ENCODE results near the gene CFC1B. TPM values are rescaled to one million over a fixed set of nuclear protein-coding genes. Genes with fewer than 3 reads are reported as not detected.
"Not testable (repeated sequence)": the region's sequence is repeated elsewhere in the genome, so short reads cannot be mapped to it uniquely, and the experiment has no call there.

The CFC1B gene
- polyA plus RNA-seq, 1 donor: 0.16 TPM

DNA sequence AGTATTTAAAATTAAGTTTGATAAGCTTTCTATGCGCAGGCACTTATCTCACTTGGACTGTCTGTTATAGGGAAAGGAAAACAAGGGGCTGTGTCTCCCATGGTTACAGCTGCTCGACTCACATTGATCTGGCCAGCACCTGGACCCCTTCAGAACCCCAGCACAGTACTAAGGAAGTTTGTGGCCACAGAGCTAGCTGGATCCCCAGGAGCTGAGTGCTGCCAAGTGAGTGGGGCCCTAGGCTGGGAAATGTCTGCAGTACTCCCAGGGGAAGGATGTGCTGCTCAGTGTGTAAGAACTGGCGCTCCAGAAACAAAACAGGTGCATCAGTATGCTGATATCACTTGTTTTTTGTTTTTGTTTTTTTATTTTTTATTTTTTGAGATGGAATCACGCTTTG lies 9.2 kb downstream of the CFC1B start:
- H3K9me3 ChIP-seq (ENCODE audit: control insufficient read depth, low read depth, low read length); H3K4me1 ChIP-seq (ENCODE audit: control insufficient read depth, insufficient read depth, low read length); H3K27me3 ChIP-seq (ENCODE audit: control insufficient read depth, insufficient read depth, low read length); H3K36me3 ChIP-seq (ENCODE audit: control insufficient read depth, insufficient read depth, low read length); DNase-seq; H3K4me3 ChIP-seq (ENCODE audit: low read length); H3K27ac ChIP-seq (ENCODE audit: low read length): not testable (repeated sequence)
- WGBS (ENCODE audit: insufficient coverage, low lambda C conversion rate): no CpG with 5 or more reads among the region's 4 CpGs

DNA sequence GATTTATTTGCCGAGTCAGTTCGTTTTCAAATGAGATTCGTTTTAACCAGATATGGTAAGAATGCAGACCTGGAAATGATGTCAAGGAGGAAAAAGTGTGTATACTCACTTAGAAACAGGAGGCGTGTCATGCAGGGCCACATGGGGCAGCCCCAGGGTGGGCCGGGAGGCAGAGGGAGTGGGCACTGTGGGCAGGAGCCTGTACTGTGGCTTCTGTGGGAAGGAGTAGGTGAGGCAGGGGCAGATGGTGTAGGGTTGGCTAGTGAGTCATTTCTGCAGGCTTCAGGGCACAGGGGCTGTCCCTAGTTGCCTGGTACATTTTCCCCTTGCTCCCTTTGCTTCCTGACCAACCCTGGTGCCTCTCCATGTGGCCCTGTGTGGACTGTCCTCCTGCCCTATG lies 10.2 kb downstream of the CFC1B start:
- not testable (repeated sequence) for H3K27me3 ChIP-seq (ENCODE audit: control insufficient read depth, insufficient read depth, low read length); H3K36me3 ChIP-seq (ENCODE audit: control insufficient read depth, insufficient read depth, low read length); H3K4me3 ChIP-seq (ENCODE audit: low read length); H3K27ac ChIP-seq (ENCODE audit: low read length); H3K4me1 ChIP-seq (ENCODE audit: control insufficient read depth, insufficient read depth, low read length); H3K9me3 ChIP-seq (ENCODE audit: control insufficient read depth, low read depth, low read length); DNase-seq
- no CpG with 5 or more reads among the region's 5 CpGs for WGBS (ENCODE audit: insufficient coverage, low lambda C conversion rate)

DNA sequence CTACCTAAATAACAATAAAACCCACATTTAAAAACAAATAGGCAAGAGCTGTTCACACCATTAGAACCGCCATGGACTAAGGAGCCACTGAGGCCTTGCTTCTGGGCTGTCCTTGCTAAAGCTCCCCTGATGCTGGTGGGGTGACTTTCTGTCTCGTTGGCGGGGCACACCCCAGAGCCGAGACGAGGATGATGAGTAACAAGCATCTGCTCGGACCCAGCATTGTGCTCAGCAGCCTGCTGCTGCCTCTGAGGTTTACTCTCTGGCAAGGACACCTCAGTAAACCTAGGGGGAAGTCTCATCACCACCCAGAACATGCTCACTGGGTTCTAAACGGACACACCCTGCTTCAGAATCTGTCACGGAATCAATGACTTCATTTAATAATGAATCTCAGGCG lies 10.7 kb downstream of the CFC1B start:
- WGBS (ENCODE audit: insufficient coverage, low lambda C conversion rate): no CpG with 5 or more reads among the region's 9 CpGs

DNA sequence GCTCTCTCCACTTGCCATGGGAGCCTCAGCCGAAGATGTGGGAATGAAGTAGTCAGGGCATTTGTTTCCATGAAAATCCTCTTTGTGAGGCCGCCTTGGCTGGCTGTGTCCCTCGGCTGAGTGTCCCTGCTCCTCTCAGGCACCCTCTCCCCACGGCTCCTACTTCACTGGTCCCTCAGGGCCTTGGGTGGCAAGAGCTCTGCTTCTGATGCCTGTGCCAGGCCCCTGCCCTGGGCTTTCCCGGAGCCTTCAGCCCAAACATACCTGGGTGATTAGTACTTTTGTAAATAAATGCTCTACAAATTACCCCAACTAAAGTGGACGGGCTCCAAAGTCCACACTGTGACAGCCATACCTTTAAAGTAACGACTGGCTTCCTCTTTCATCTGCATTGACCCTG lies 15.6 kb downstream of the CFC1B start:
- not testable (repeated sequence) for H3K9me3 ChIP-seq (ENCODE audit: control insufficient read depth, low read depth, low read length); DNase-seq; H3K36me3 ChIP-seq (ENCODE audit: control insufficient read depth, insufficient read depth, low read length); H3K4me3 ChIP-seq (ENCODE audit: low read length); H3K27ac ChIP-seq (ENCODE audit: low read length); H3K27me3 ChIP-seq (ENCODE audit: control insufficient read depth, insufficient read depth, low read length); H3K4me1 ChIP-seq (ENCODE audit: control insufficient read depth, insufficient read depth, low read length)
- no CpG with 5 or more reads among the region's 7 CpGs for WGBS (ENCODE audit: insufficient coverage, low lambda C conversion rate)

More for the DNA sequence above, 10.7 kb downstream of the CFC1B start:
- not testable (repeated sequence) for H3K4me3 ChIP-seq (ENCODE audit: low read length); H3K9me3 ChIP-seq (ENCODE audit: control insufficient read depth, low read depth, low read length); H3K36me3 ChIP-seq (ENCODE audit: control insufficient read depth, insufficient read depth, low read length); H3K27me3 ChIP-seq (ENCODE audit: control insufficient read depth, insufficient read depth, low read length); H3K27ac ChIP-seq (ENCODE audit: low read length); H3K4me1 ChIP-seq (ENCODE audit: control insufficient read depth, insufficient read depth, low read length); DNase-seq

DNA sequence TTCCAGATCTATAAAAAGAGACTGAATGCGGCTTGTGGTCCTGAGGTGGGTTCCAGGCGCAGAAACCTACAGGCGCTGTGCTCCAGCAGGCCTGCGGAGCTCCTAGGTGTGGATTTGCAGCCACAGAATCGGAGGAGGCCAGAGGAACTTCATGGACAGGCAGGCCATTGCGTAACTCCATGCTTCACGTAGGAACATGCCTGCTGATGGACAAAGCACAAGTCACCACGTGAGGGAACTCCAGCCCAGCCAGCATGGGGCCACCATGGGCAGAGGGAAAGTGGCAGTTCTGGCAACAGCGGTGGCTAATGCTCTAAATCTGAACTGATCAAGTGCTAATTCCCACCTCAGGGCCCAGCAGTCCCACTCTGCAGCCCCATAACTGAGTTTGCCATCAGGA lies 17.2 kb downstream of the CFC1B start:
- H3K9me3 ChIP-seq (ENCODE audit: control insufficient read depth, low read depth, low read length); DNase-seq; H3K27ac ChIP-seq (ENCODE audit: low read length); H3K27me3 ChIP-seq (ENCODE audit: control insufficient read depth, insufficient read depth, low read length); H3K4me1 ChIP-seq (ENCODE audit: control insufficient read depth, insufficient read depth, low read length); H3K4me3 ChIP-seq (ENCODE audit: low read length); H3K36me3 ChIP-seq (ENCODE audit: control insufficient read depth, insufficient read depth, low read length): not testable (repeated sequence)
- WGBS (ENCODE audit: insufficient coverage, low lambda C conversion rate): no CpG with 5 or more reads among the region's 9 CpGs

DNA sequence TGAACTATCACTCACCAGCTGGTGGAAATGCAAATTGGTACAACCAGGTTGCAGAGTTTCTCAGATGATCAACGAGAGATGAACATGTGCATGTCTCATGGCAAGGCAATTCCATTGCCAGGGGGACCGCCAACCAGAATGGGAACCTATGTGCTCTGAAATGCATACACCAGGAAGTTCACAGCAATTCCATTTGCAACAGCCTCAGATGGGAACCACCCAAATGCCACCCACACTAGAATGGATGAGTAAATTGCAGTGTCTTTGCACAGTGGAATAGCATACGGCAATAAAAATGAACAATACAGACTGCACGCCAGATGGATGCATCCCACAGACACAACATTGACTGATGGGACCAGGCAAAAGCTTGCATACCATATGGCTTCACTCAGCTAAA lies 21.8 kb downstream of the CFC1B start:
- no CpG with 5 or more reads among the region's 4 CpGs for WGBS (ENCODE audit: insufficient coverage, low lambda C conversion rate)
- not testable (repeated sequence) for H3K4me1 ChIP-seq (ENCODE audit: control insufficient read depth, insufficient read depth, low read length); H3K4me3 ChIP-seq (ENCODE audit: low read length); H3K27ac ChIP-seq (ENCODE audit: low read length); H3K27me3 ChIP-seq (ENCODE audit: control insufficient read depth, insufficient read depth, low read length); H3K9me3 ChIP-seq (ENCODE audit: control insufficient read depth, low read depth, low read length); DNase-seq; H3K36me3 ChIP-seq (ENCODE audit: control insufficient read depth, insufficient read depth, low read length)

DNA sequence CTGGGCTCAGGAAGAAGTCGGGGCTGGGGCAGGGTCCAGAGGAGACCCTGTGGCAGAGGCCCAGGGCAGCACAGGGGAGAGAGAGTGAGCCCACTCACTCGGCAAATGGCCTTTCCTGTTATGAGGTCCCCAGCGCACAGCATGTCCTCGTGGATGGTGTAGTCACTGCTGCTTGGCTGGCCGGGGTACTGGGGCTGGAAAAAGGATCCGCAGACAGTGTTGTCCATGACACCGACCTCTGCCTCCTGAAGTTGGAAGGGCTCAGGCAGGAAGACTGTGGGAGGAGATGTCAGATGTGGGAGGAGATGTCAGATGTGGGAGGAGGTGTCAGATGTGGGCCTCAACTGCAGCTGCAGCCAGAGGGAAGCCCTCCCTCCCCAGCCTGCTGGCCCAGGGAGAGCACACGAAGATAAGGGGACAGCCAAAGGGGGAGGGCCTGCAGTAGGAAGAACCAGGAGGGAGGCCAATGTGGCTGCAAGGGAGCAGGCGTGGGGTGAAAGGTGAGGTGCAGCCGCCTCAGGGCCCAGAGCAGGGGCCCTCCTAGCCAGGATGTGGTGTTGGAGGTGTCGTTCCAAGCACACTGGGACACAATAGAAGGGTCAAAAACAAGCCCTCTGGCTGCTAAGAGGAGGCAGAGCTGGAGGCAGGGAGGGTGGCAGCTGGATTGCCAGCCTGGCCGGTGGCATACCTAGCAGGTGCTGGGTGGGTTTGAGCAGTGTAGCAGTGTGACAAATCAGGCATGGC lies 22.9 kb downstream of the CFC1B start:
- WGBS (ENCODE audit: insufficient coverage, low lambda C conversion rate): no CpG with 5 or more reads among the region's 12 CpGs
- H3K4me1 ChIP-seq (ENCODE audit: control insufficient read depth, insufficient read depth, low read length); H3K27ac ChIP-seq (ENCODE audit: low read length); H3K27me3 ChIP-seq (ENCODE audit: control insufficient read depth, insufficient read depth, low read length); H3K9me3 ChIP-seq (ENCODE audit: control insufficient read depth, low read depth, low read length); H3K36me3 ChIP-seq (ENCODE audit: control insufficient read depth, insufficient read depth, low read length); DNase-seq; H3K4me3 ChIP-seq (ENCODE audit: low read length): not testable (repeated sequence)

DNA sequence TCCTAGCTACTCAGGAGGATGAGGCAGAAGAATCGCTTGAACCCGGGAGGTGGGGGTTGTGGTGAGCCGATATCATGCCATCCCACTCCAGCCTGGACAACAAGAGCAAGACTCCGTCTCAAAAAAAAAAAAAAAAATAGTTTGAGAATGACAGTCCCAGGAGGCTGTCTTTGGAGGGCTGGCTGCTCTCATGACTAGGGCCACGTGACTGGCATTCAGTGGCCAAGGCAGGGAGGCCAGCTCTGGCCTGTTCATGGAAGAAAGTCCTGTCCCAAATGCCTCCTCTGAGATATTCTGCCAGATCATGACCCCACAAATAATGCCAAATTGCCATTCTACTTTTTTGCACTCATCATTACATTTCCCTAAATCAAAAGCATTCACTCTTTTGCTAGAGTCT lies 24.0 kb downstream of the CFC1B start:
- not testable (repeated sequence) for H3K4me1 ChIP-seq (ENCODE audit: control insufficient read depth, insufficient read depth, low read length); H3K27me3 ChIP-seq (ENCODE audit: control insufficient read depth, insufficient read depth, low read length); H3K9me3 ChIP-seq (ENCODE audit: control insufficient read depth, low read depth, low read length); DNase-seq; H3K4me3 ChIP-seq (ENCODE audit: low read length); H3K27ac ChIP-seq (ENCODE audit: low read length); H3K36me3 ChIP-seq (ENCODE audit: control insufficient read depth, insufficient read depth, low read length)
- WGBS (ENCODE audit: insufficient coverage, low lambda C conversion rate): no CpG with 5 or more reads among the region's 5 CpGs

DNA sequence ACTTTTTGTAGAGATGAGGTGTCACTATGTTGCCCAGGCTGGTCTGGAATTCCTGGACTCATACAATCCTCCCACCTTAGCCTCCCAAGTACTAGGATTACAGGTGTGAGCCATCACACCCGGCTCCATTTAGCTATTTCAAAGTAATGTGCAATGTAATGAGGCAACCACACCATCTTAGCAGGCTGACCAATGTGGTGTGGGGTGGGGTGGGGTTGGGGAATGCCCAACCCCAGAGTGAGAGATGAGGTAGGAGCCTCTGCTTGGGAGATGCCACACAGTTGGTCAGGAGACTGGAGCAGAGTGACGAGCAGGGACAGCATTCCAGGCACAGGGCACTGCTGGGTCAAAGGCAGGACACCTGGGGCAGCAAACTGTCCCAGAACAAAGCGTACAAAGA lies 27.4 kb downstream of the CFC1B start:
- not testable (repeated sequence) for H3K27ac ChIP-seq (ENCODE audit: low read length); H3K4me1 ChIP-seq (ENCODE audit: control insufficient read depth, insufficient read depth, low read length); H3K4me3 ChIP-seq (ENCODE audit: low read length); H3K27me3 ChIP-seq (ENCODE audit: control insufficient read depth, insufficient read depth, low read length); H3K36me3 ChIP-seq (ENCODE audit: control insufficient read depth, insufficient read depth, low read length); H3K9me3 ChIP-seq (ENCODE audit: control insufficient read depth, low read depth, low read length); DNase-seq
- no CpG with 5 or more reads among the region's 3 CpGs for WGBS (ENCODE audit: insufficient coverage, low lambda C conversion rate)

DNA sequence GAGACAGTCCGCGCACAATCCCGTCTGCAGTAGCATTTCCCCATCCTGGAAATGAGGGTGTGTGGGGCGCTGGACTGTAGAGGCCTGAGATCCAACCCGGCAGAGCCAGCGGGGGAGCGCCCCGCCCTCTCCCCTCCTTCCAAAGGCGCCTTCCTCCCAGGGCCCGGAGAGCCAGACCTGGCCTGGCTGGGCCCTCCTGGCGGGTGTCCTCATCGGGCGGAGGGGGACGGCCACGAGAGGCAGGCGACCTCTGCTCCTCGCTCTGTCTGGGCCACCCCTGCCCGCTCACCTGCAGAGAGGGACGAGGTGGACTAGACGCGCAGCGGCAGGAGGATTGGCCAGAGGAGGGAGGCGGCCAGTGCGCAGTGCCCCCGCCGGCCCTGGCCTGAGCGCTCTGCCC lies 28.5 kb downstream of the CFC1B start:
- DNase-seq; H3K9me3 ChIP-seq (ENCODE audit: control insufficient read depth, low read depth, low read length); H3K27me3 ChIP-seq (ENCODE audit: control insufficient read depth, insufficient read depth, low read length); H3K4me3 ChIP-seq (ENCODE audit: low read length); H3K36me3 ChIP-seq (ENCODE audit: control insufficient read depth, insufficient read depth, low read length); H3K4me1 ChIP-seq (ENCODE audit: control insufficient read depth, insufficient read depth, low read length); H3K27ac ChIP-seq (ENCODE audit: low read length): not testable (repeated sequence)
- WGBS (ENCODE audit: insufficient coverage, low lambda C conversion rate): no CpG with 5 or more reads among the region's 27 CpGs

DNA sequence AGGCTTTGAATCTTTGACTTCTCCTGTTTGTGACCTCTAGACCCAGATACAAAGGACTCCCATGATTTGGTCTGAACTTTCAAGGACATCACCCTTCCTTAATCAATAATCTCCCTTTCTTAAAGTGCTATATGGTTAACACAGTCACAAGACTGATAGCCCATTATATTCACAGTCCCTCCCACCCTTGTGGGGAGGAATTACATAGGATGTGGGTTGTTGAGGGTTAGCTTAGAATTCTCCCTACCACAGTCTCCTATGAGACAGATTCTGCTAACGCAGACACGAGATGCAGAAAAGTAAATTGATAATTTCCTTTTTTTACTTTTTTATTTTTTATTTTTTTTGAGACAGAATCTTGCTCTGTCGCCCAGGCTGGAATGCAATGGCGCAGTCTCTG lies 33.2 kb downstream of the CFC1B start:
- not testable (repeated sequence) for H3K36me3 ChIP-seq (ENCODE audit: control insufficient read depth, insufficient read depth, low read length); H3K27ac ChIP-seq (ENCODE audit: low read length); H3K4me3 ChIP-seq (ENCODE audit: low read length); H3K9me3 ChIP-seq (ENCODE audit: control insufficient read depth, low read depth, low read length); DNase-seq; H3K4me1 ChIP-seq (ENCODE audit: control insufficient read depth, insufficient read depth, low read length); H3K27me3 ChIP-seq (ENCODE audit: control insufficient read depth, insufficient read depth, low read length)
- WGBS (ENCODE audit: insufficient coverage, low lambda C conversion rate): no CpG with 5 or more reads among the region's 4 CpGs

Measured in large intestine (tissue), 3 donors.